ENCODE results near the gene FAM217A.

DNA sequence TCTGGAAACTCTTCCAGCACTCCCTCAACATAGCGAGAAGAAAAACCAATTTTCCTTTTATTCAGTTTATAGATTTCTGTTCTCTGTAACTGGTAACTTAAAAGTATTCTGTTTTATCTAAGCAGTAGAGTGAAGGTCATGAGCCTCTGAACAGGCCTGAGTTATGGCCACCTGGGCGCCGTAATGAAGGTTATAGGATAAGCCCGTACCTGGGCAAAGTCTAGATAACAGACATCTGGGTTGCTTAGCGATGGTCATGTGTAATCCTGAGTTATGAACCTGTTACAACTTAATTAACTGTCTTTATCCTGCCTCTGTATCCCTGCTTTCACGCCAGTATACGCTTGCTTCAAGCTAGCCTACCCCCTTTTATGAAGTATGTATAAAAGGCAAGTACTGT, 13.0 kb upstream of the FAM217A start:
- TF ChIP-seq CTCF (IDR thresholded peaks at IDR 0.05 in 8 of 11, conservative IDR thresholded peaks at IDR 0.05 in 3 of 11), result no peak
- no peak for TF ChIP-seq POLR2A (IDR thresholded peaks at IDR 0.05)
- TF ChIP-seq POLR2AphosphoS5 (IDR thresholded peaks at IDR 0.05), result no peak

Data from spleen (tissue), 7 donors.